Neural progenitor cell (in vitro differentiated cells): Measurements from ENCODE around the gene STIM1. TPM values are rescaled to one million over a fixed set of nuclear protein-coding genes. Genes with fewer than 3 reads are reported as not detected.

Source experiments
- DNase-seq: peaks from one replicate; pipeline ENCODE4 v3.0.0-alpha.2; 2016; ENCODE audit warnings: low spot score
- H2AFZ ChIP-seq: fragments of 200-600 bp; sonication (generic); replicated peaks from 2 replicates; pipeline ENCODE4 v1.6.1; 2016; ENCODE audit warnings: antibody characterized with exemption
- H3F3A ChIP-seq: fragments of 200-600 bp; sonication (generic); 2 replicates; pipeline ENCODE4 v1.6.1; 2016; ENCODE audit warnings: antibody characterized with exemption, low read depth
- H3K27ac ChIP-seq: fragments of 200-600 bp; sonication (generic); 2 replicates; pipeline ENCODE4 v1.5.1; 2016; ENCODE audit warnings: mild to moderate bottlenecking
- H3K27me3 ChIP-seq: fragments of 200-600 bp; sonication (generic); 2 replicates; pipeline ENCODE4 v1.6.1; 2016; ENCODE audit warnings: mild to moderate bottlenecking, moderate library complexity
- H3K36me3 ChIP-seq: fragments of 200-600 bp; sonication (generic); 2 replicates; pipeline ENCODE4 v1.5.1; 2016
- H3K4me1 ChIP-seq: fragments of 200-600 bp; sonication (generic); 2 replicates; pipeline ENCODE4 v1.6.1; 2016; ENCODE audit warnings: mixed run types
- H3K4me2 ChIP-seq: fragments of 200-600 bp; sonication (generic); 2 replicates; pipeline ENCODE4 v1.6.1; 2016
- H3K4me3 ChIP-seq: fragments of 200-600 bp; sonication (generic); 2 replicates; pipeline ENCODE4 v1.5.1; 2016
- H3K79me2 ChIP-seq: fragments of 200-600 bp; sonication (generic); 2 replicates; pipeline ENCODE4 v1.6.1; 2016; ENCODE audit warnings: low read depth
- H3K9ac ChIP-seq: fragments of 200-600 bp; sonication (generic); 2 replicates; pipeline ENCODE4 v1.6.1; 2016
- H3K9me3 ChIP-seq: fragments of 200-600 bp; sonication (generic); 2 replicates; pipeline ENCODE4 v1.5.1; 2016; ENCODE audit warnings: low read depth
- H4K20me1 ChIP-seq: fragments of 200-600 bp; sonication (generic); 2 replicates; pipeline ENCODE4 v1.6.1; 2016; ENCODE audit warnings: low read depth
- H3K27ac Mint-ChIP-seq: 3 replicates; pipeline ENCODE4 v1.8.0; 2021; ENCODE audit warnings: mixed read lengths
- H3K27me3 Mint-ChIP-seq: 2 replicates; pipeline ENCODE4 v1.8.0; 2022; ENCODE audit warnings: low read depth, mild to moderate bottlenecking, inconsistent platforms, moderate library complexity, mixed read lengths; ENCODE audit not compliant: insufficient read depth
- H3K36me3 Mint-ChIP-seq: 3 replicates; pipeline ENCODE4 v1.8.0; 2021; ENCODE audit warnings: mixed read lengths
- H3K4me1 Mint-ChIP-seq: 3 replicates; pipeline ENCODE4 v1.8.0; 2021; ENCODE audit warnings: mixed read lengths
- H3K4me3 Mint-ChIP-seq: 3 replicates; pipeline ENCODE4 v1.8.0; 2021; ENCODE audit warnings: mild to moderate bottlenecking, moderate library complexity, mixed read lengths
- H3K9me3 Mint-ChIP-seq: 3 replicates; pipeline ENCODE4 v1.8.0; 2020; ENCODE audit warnings: mixed read lengths
- EZH2 ChIP-seq: fragments of 200-600 bp; sonication (generic); IDR thresholded peaks from 2 replicates; pipeline ENCODE4 v1.6.1; 2017; ENCODE audit warnings: antibody characterized with exemption, mild to moderate bottlenecking, moderate library complexity
- EZH2phosphoT487 ChIP-seq: fragments of 200-600 bp; sonication (generic); IDR thresholded peaks from 2 replicates; pipeline ENCODE4 v1.6.1; 2017; ENCODE audit warnings: antibody characterized with exemption
- total RNA-seq: library from RNA; depleted of rRNA; stranded (reverse); fragments of >200 nt; gene quantifications from 2 replicates; pipeline ENCODE4 v1.2.3, GENCODE V29; 2015; ENCODE audit warnings: low replicate concordance
- TF ChIP-seq, protein P1 (sequence below): fragments of 200-600 bp; sonication (generic); IDR thresholded peaks from 2 replicates; pipeline ENCODE4 v1.5.1; 2017; ENCODE audit warnings: antibody characterized with exemption, mild to moderate bottlenecking

The STIM1 gene
- total RNA-seq, 1 donor from 2014 or later, result 18.9 TPM

DNA sequence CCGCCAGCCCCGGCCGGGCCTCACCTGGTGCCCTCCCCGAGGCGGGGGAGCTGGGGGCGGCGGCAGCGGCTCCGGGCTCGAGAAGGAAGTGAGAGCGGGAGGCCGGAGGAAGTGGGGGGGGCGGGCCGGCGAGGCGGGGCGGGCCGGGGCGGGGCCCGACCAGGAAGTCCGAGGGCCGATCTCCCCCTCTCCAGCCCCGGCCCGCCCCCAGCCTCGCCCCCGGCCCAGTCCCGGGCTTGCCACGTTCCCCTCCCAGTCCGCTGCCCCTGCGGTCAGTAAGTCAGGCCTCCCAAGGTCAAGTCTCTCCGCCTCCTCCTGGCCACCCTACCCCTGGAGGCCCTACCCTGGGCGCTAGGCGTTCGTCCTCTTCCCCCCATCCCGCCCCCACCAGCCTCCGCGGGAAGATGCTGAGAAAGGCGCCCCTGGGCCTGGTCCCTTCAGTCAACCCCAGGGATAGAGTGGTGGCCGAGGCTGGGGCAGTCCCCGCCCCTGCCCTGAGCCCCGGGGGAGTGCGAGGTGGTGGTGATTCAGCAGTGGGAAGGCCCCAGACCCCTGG lies 14.5 kb upstream of the STIM1 start, which contains the start of gene RHOG:
Gene RHOG (minus strand): TSS at position 90 of the 556 bp plus-strand sequence. CDS start 12,821 bp downstream, outside the sequence.
- H3K4me1 ChIP-seq, result peaks cover 7% of the 10 kb centered on the region
- peak within 1 kb of the TSS; percentile 98 for H3K4me3 ChIP-seq
- Mint-ChIP-seq H3K4me1 (peaks cover 26% of the 10 kb centered on the region), H3K27me3 (no peaks in the 10 kb centered on the region), H3K4me3 (peak within 1 kb of the TSS; percentile 91), H3K9me3 (no peaks in the 10 kb centered on the region), H3K36me3 (peaks cover 6% of the 10 kb centered on the region), H3K27ac (peak within 1 kb of the TSS; percentile 27)
- H3K36me3 ChIP-seq, result no peaks in the 10 kb centered on the region
- peak within 1 kb of the TSS; percentile 53 for H3K9ac ChIP-seq
- H3K27me3 ChIP-seq, result no peaks in the 10 kb centered on the region
- H2AFZ ChIP-seq, result peak within 1 kb of the TSS; percentile 95
- no peaks in the 10 kb centered on the region for H3K9me3 ChIP-seq
- H3K79me2 ChIP-seq, result peaks cover 51% of the 10 kb centered on the region
- no peak within 1 kb of the TSS for H3K27ac ChIP-seq
- peak within 1 kb of the TSS; percentile 96 for H3K4me2 ChIP-seq
- TF ChIP-seq, protein P1, sequence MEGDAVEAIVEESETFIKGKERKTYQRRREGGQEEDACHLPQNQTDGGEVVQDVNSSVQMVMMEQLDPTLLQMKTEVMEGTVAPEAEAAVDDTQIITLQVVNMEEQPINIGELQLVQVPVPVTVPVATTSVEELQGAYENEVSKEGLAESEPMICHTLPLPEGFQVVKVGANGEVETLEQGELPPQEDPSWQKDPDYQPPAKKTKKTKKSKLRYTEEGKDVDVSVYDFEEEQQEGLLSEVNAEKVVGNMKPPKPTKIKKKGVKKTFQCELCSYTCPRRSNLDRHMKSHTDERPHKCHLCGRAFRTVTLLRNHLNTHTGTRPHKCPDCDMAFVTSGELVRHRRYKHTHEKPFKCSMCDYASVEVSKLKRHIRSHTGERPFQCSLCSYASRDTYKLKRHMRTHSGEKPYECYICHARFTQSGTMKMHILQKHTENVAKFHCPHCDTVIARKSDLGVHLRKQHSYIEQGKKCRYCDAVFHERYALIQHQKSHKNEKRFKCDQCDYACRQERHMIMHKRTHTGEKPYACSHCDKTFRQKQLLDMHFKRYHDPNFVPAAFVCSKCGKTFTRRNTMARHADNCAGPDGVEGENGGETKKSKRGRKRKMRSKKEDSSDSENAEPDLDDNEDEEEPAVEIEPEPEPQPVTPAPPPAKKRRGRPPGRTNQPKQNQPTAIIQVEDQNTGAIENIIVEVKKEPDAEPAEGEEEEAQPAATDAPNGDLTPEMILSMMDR, result no peak
- TF ChIP-seq EZH2phosphoT487, result no peak
- TF ChIP-seq EZH2, result no peak
- H4K20me1 ChIP-seq, result peaks cover 38% of the 10 kb centered on the region
- peaks cover 6% of the 10 kb centered on the region for H3F3A ChIP-seq
- no peak for DNase-seq

DNA sequence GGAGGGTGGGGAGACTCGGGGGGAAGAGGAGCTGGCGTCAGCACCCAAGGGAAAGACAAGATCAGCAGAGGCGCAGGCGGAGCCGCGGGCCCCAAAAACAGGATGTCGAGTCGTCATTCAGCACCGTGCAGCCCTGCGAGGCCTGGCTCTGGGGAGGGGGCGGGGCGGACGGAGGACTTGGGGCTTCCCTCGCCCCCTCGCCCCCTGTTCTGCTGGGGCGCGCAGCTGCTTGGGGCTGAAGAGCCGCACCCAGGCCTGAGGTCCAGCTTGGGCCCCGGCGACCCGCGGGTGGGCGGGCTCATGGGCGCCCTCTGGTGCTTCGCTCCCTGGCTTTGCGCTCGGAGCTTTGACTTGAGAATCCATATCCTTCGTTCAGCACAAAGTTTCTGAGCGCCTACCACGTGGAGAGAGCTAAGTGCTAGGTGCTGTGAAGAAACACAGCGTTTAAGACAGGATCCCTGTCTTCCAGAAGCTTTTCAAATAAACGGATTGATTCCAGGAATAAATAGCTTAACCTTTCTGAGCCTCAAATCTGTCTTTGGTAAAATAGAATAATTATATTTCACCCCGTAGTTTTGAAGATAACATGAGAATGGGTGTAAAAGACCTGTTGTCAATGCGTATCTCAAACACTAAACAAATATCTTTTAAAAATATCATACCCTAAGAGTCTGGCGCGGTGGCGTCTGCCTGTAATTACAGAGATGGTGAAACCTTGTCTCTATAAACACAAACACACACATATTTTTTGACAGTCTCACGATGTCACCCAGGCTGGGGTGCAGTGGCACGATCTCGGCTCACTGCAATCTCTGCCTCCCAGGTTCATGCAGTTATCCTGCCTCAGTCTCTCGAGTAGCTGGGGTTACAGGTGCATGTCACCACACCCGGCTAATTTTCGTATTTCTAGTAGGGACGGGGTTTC lies 13.8 kb upstream of the STIM1 start:
- Histone ChIP-seq H3K4me1 (peaks cover 7% of the 10 kb centered on the region), H3K27me3 (no peaks in the 10 kb centered on the region), H3K4me2 (peak overlapping the region; percentile 96), H3K27ac (no peak overlapping the region), H3F3A (peaks cover 6% of the 10 kb centered on the region), H3K79me2 (peaks cover 44% of the 10 kb centered on the region), H4K20me1 (peaks cover 33% of the 10 kb centered on the region), H3K9ac (peak overlapping the region; percentile 41), H3K36me3 (no peaks in the 10 kb centered on the region), H3K4me3 (peak overlapping the region; percentile 98), H3K9me3 (no peaks in the 10 kb centered on the region), H2AFZ (peak overlapping the region; percentile 95)
- H3K27me3 Mint-ChIP-seq, result no peaks in the 10 kb centered on the region
- DNase-seq, result peak; percentile 86
- no peak for TF ChIP-seq EZH2phosphoT487
- TF ChIP-seq EZH2, result no peak
- TF ChIP-seq, protein P1, result peak; percentile 80
- peak overlapping the region; percentile 89 for H3K4me3 Mint-ChIP-seq
- H3K9me3 Mint-ChIP-seq, result no peaks in the 10 kb centered on the region
- peaks cover 26% of the 10 kb centered on the region for H3K4me1 Mint-ChIP-seq
- no peak overlapping the region for H3K27ac Mint-ChIP-seq
- H3K36me3 Mint-ChIP-seq, result peaks cover 6% of the 10 kb centered on the region

DNA sequence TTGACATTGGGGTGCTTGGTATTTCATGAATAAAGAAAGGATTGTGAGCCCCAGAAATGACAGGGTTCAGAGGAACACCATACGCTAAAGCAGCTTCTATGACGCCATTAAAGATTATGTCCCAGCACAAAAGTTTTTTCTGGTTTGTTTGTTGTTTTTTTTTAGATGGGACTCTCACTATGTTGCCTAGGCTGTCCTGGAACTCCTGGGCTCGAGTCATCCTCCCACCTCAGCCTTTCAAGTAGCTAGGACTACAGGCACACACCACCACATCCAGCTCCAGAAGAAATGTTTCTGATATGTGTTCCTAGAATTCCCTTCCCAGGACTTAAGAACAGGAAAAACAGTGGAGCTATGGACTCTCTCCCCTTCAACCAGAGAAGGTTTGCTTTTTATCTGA lies 12.1 kb upstream of the STIM1 start:
- no peak overlapping the region for H3K4me2 ChIP-seq
- no peak overlapping the region for H3K4me3 ChIP-seq
- no peaks in the 10 kb centered on the region for H3K9me3 ChIP-seq
- H3K4me3 Mint-ChIP-seq, result no peak overlapping the region
- no peaks in the 10 kb centered on the region for H3K36me3 ChIP-seq
- peaks cover 19% of the 10 kb centered on the region for H4K20me1 ChIP-seq
- peaks cover 28% of the 10 kb centered on the region for H3K79me2 ChIP-seq
- no peaks in the 10 kb centered on the region for H3K9me3 Mint-ChIP-seq
- H3K27ac Mint-ChIP-seq, result no peak overlapping the region
- DNase-seq, result no peak
- TF ChIP-seq EZH2phosphoT487, result no peak
- peaks cover 19% of the 10 kb centered on the region for H3K4me1 Mint-ChIP-seq
- H3K9ac ChIP-seq, result no peak overlapping the region
- H3K27me3 Mint-ChIP-seq, result no peaks in the 10 kb centered on the region
- H3K27ac ChIP-seq, result no peak overlapping the region
- peaks cover 1% of the 10 kb centered on the region for H3K36me3 Mint-ChIP-seq
- peaks cover 4% of the 10 kb centered on the region for H3K4me1 ChIP-seq
- peaks cover 6% of the 10 kb centered on the region for H3F3A ChIP-seq
- H3K27me3 ChIP-seq, result no peaks in the 10 kb centered on the region
- H2AFZ ChIP-seq, result no peak overlapping the region
